PC-3 (cell line): ENCODE data around the gene EED. TPM values are rescaled to one million over a fixed set of nuclear protein-coding genes. Genes with fewer than 3 reads are reported as not detected.

Experiments
- ATAC-seq: fragments of 200-7000 bp; cut with Tn5 transposase; 2 replicates; pipeline ENCODE4 v1.9.1; 2020; ENCODE audit warnings: mild to moderate bottlenecking, moderate library complexity
- BruUV-seq: library from RNA; stranded (reverse); fragments of 400-500 nt; replicated peaks from 2 replicates; lab custom pipeline; 2021; lab: Mats Ljungman, UMichigan
- CTCF ChIA-PET: fragments of 300-600 bp; sonication (Branson Sonifier 250); formaldehyde crosslinking; loops from one replicate; lab custom pipeline; 2022; ENCODE audit warnings: antibody characterized with exemption; lab: Charles Lee
- POLR2A ChIA-PET: fragments of 300-600 bp; sonication (Branson Sonifier 250); formaldehyde crosslinking; loops from one replicate; lab custom pipeline; 2022; ENCODE audit warnings: antibody characterized with exemption; ENCODE audit not compliant: unreplicated experiment; lab: Charles Lee
- DNase-seq: peaks from one replicate; pipeline ENCODE4 v3.0.0-alpha.2; 2015
- H2AFZ ChIP-seq: fragments of 300-600 bp; sonication (generic); 2 replicates; pipeline ENCODE4 v1.6.0; 2016; ENCODE audit warnings: antibody characterized with exemption, low read length
- H3F3A ChIP-seq: fragments of 300-600 bp; sonication (generic); one replicate; pipeline ENCODE4 v1.6.0; 2017; ENCODE audit warnings: antibody characterized with exemption, low read length, control low read depth, mild to moderate bottlenecking; ENCODE audit not compliant: unreplicated experiment
- H3K27ac ChIP-seq: fragments of 300-600 bp; sonication (generic); 2 replicates; pipeline ENCODE4 v1.5.1; 2016; ENCODE audit warnings: mild to moderate bottlenecking, low read length
- H3K27me3 ChIP-seq: fragments of 300-600 bp; sonication (generic); 2 replicates; pipeline ENCODE4 v1.6.1; 2016; ENCODE audit warnings: low read length, mixed read lengths
- H3K36me3 ChIP-seq: fragments of 300-600 bp; sonication (generic); 2 replicates; pipeline ENCODE4 v1.6.1; 2016; ENCODE audit warnings: low read depth, mixed run types, low read length, mixed read lengths
- H3K4me1 ChIP-seq: fragments of 300-600 bp; sonication (generic); 2 replicates; pipeline ENCODE4 v1.5.1; 2016; ENCODE audit warnings: low read length; ENCODE audit not compliant: insufficient read depth
- H3K4me2 ChIP-seq: fragments of 300-600 bp; sonication (generic); 2 replicates; pipeline ENCODE4 v1.6.0; 2016; ENCODE audit warnings: low read length
- H3K4me3 ChIP-seq: fragments of 300-600 bp; sonication (generic); 2 replicates; pipeline ENCODE4 v1.5.1; 2016; ENCODE audit warnings: mild to moderate bottlenecking, low read length, mixed read lengths
- H3K79me2 ChIP-seq: fragments of 300-600 bp; sonication (generic); 2 replicates; pipeline ENCODE4 v1.6.1; 2017; ENCODE audit warnings: low read length, mixed read lengths
- H3K9ac ChIP-seq: fragments of 300-600 bp; sonication (generic); 2 replicates; pipeline ENCODE4 v1.6.0; 2016; ENCODE audit warnings: mild to moderate bottlenecking, low read length
- H3K9me2 ChIP-seq: fragments of 300-600 bp; sonication (generic); replicated peaks from 2 replicates; pipeline ENCODE4 v1.6.1; 2016; ENCODE audit warnings: mixed run types, low read length, mixed read lengths
- H3K9me3 ChIP-seq: fragments of 300-600 bp; sonication (generic); 2 replicates; pipeline ENCODE4 v1.6.1; 2016; ENCODE audit warnings: low read length, mixed read lengths
- H4K20me1 ChIP-seq: fragments of 300-600 bp; sonication (generic); 2 replicates; pipeline ENCODE4 v1.6.1; 2016; ENCODE audit warnings: low read length, mixed read lengths
- EZH2 ChIP-seq: fragments of 300-600 bp; sonication (generic); IDR thresholded peaks from one replicate; pipeline ENCODE4 v1.6.1; 2017; ENCODE audit warnings: antibody characterized with exemption, mild to moderate bottlenecking, low read length; ENCODE audit not compliant: unreplicated experiment
- EZH2phosphoT487 ChIP-seq: fragments of 300-600 bp; sonication (generic); IDR thresholded peaks from 2 replicates; pipeline ENCODE4 v1.6.1; 2018; ENCODE audit warnings: mild to moderate bottlenecking, antibody characterized with exemption, low read length, borderline replicate concordance
- intact Hi-C: fragments of 100-400 bp; cut with micrococcal nuclease; formaldehyde crosslinking; loops from 2 replicates; pipeline ENCODE4 v1.9.0; 2023
- total RNA-seq: library from RNA; depleted of rRNA; stranded (reverse); fragments of >200 nt; gene quantifications from 2 replicates; pipeline ENCODE4 v1.2.3, GENCODE V29; 2014; rRNA removed
- TF ChIP-seq, protein P1 (sequence below): fragments of 300-600 bp; sonication (generic); conservative IDR thresholded peaks from 2 replicates; pipeline ENCODE4 v1.5.1; 2017; ENCODE audit warnings: antibody characterized with exemption, low read depth, mild to moderate bottlenecking, low read length

Gene EED
- total RNA-seq, 1 experiment from 2014 or later: 17.6 TPM

DNA sequence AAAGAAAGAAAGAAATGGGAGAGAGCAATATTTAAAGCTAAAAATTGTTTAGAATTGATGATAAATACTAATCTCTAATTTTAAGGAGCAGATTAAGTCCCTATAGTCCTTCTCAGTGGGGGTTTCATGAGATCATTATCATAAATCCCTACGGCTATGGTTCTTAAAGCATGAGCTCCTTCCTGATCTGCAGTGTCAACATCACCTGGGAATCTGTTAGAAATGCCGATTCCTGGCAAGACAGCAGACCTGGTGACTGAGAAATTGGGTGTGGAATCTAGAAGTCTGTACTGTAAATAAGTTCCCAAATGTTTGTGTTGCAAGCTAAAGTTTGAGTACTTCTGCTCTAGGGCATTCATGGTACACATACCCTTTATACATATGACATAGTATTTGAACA is 70.1 kb downstream of the EED start:
- ChIA-PET CTCF (no interaction called here), POLR2A (no interaction called here)
- Histone ChIP-seq H2AFZ (no peak overlapping the region), H3K4me3 (no peak overlapping the region), H3F3A (no peaks in the 10 kb centered on the region), H3K27ac (no peak overlapping the region), H4K20me1 (no peaks in the 10 kb centered on the region), H3K4me2 (no peak overlapping the region), H3K9me3 (no peaks in the 10 kb centered on the region), H3K4me1 (no peaks in the 10 kb centered on the region), H3K79me2 (0 out of 2 replicates have a peak, but pooled peaks cover 5% of the 10 kb centered on the region), H3K9me2 (no peaks in the 10 kb centered on the region), H3K9ac (no peak overlapping the region), H3K27me3 (no peaks in the 10 kb centered on the region), H3K36me3 (no peaks in the 10 kb centered on the region)
- BruUV-seq: no TSS peak
- no peak for DNase-seq
- intact Hi-C loops: no loop called here
- ATAC-seq: no peak
- TF ChIP-seq, protein P1, sequence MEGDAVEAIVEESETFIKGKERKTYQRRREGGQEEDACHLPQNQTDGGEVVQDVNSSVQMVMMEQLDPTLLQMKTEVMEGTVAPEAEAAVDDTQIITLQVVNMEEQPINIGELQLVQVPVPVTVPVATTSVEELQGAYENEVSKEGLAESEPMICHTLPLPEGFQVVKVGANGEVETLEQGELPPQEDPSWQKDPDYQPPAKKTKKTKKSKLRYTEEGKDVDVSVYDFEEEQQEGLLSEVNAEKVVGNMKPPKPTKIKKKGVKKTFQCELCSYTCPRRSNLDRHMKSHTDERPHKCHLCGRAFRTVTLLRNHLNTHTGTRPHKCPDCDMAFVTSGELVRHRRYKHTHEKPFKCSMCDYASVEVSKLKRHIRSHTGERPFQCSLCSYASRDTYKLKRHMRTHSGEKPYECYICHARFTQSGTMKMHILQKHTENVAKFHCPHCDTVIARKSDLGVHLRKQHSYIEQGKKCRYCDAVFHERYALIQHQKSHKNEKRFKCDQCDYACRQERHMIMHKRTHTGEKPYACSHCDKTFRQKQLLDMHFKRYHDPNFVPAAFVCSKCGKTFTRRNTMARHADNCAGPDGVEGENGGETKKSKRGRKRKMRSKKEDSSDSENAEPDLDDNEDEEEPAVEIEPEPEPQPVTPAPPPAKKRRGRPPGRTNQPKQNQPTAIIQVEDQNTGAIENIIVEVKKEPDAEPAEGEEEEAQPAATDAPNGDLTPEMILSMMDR: no peak
- TF ChIP-seq EZH2phosphoT487 (no peak), EZH2 (no peak)

Other genes starting within 250 kb of the EED start
- 53.0 and 59.3 TPM in 2 replicates for gene PICALM, start 175.7 kb upstream of the EED start, total RNA-seq
- gene HIKESHI, start 57.5 kb downstream of the EED start, total RNA-seq: 13.1 and 16.0 TPM in 2 replicates
- 0.11 TPM in 1 of 2 replicates, not detected in the other for gene CCDC81, start 130.1 kb downstream of the EED start, total RNA-seq